ENCODE results near the gene MGRN1. TPM values are rescaled to one million over a fixed set of nuclear protein-coding genes. Genes with fewer than 3 reads are reported as not detected.

MGRN1 gene
- total RNA-seq, 3 donors from 2014 or later (not counting 1 experiment from before 2014, with no cell fraction given): 102 to 106 (median 105) TPM

GRCh38 chr16:4614571-4615383 is 9.8 kb upstream of the MGRN1 start, which contains the start of gene UBALD1:
Gene UBALD1 (minus strand): TSS chr16:4614888. CDS start chr16:4614797, 91 bp downstream.
- H3K36me3 Mint-ChIP-seq: no peaks in the 10 kb centered on the region
- H3K4me1 ChIP-seq (ENCODE audit: control insufficient read depth, insufficient read depth, low read length): peaks cover 43% of the 10 kb centered on the region
- WGBS (ENCODE audit: insufficient coverage): 9% methylated on average over 100 of the region's 100 CpGs
- H3K27ac ChIP-seq (ENCODE audit: low read length): peak within 1 kb of the TSS; percentile 90
- no peak for TF ChIP-seq CTCF (IDR thresholded peaks at IDR 0.05)
- peaks cover 14 to 34% of the 10 kb centered on the region in 2 donors for H3K4me1 Mint-ChIP-seq
- peak; percentile 53 to 62 (median 54) for ATAC-seq
- no peaks in the 10 kb centered on the region for H3K27me3 ChIP-seq (ENCODE audit: control insufficient read depth, insufficient read depth, low read length)
- peak within 1 kb of the TSS; percentile 45 for H3K4me3 ChIP-seq (ENCODE audit: low read length)
- peak within 1 kb of the TSS; percentile 96 to 99 for H3K27ac Mint-ChIP-seq
- H3K36me3 ChIP-seq (ENCODE audit: control insufficient read depth, insufficient read depth, low read length): no peaks in the 10 kb centered on the region
- no peaks in the 10 kb centered on the region for H3K9me3 ChIP-seq (ENCODE audit: control insufficient read depth, insufficient read depth, low read length)
- intact Hi-C loops (cut with micrococcal nuclease): loop anchor here (10.0 kb wide), 2 partner anchors 200 to 360 kb away; partner anchors contain the start of gene CORO7
- peak; percentile 71 to 89 for DNase-seq
- H3K9me3 Mint-ChIP-seq: no peaks in the 10 kb centered on the region
- peak within 1 kb of the TSS; percentile 93 for H3K4me3 Mint-ChIP-seq
- H3K27me3 Mint-ChIP-seq (ENCODE audit: low read depth in 2 of 2): no peaks in the 10 kb centered on the region

GRCh38 chr16:4615384-4616046 is 9.1 kb upstream of the MGRN1 start:
- intact Hi-C loops (cut with micrococcal nuclease): loop anchor here (1.0 to 10.0 kb wide), 3 partner anchors 9 to 361 kb away; partner anchors contain the start of genes CORO7 and MGRN1
- Mint-ChIP-seq H3K4me1 (peaks cover 14 to 34% of the 10 kb centered on the region in 2 donors), H3K27me3 (ENCODE audit: low read depth in 2 of 2) (no peaks in the 10 kb centered on the region), H3K36me3 (no peaks in the 10 kb centered on the region), H3K27ac (peak overlapping the region; percentile 96 to 99), H3K9me3 (no peaks in the 10 kb centered on the region), H3K4me3 (peak overlapping the region; percentile 93)
- TF ChIP-seq CTCF (IDR thresholded peaks at IDR 0.05): no peak
- H3K36me3 ChIP-seq (ENCODE audit: control insufficient read depth, insufficient read depth, low read length): no peaks in the 10 kb centered on the region
- H3K27ac ChIP-seq (ENCODE audit: low read length): peak overlapping the region; percentile 90
- DNase-seq (peak; percentile 27 to 41), ATAC-seq (no peak)
- peak overlapping the region; percentile 45 for H3K4me3 ChIP-seq (ENCODE audit: low read length)
- 86% methylated on average over 39 of the region's 39 CpGs for WGBS (ENCODE audit: insufficient coverage)
- peaks cover 43% of the 10 kb centered on the region for H3K4me1 ChIP-seq (ENCODE audit: control insufficient read depth, insufficient read depth, low read length)
- no peaks in the 10 kb centered on the region for H3K9me3 ChIP-seq (ENCODE audit: control insufficient read depth, insufficient read depth, low read length)
- no peaks in the 10 kb centered on the region for H3K27me3 ChIP-seq (ENCODE audit: control insufficient read depth, insufficient read depth, low read length)

- under 1% methylated on average over 57 of the region's 57 CpGs for WGBS (ENCODE audit: insufficient coverage)
- H3K4me1 ChIP-seq (ENCODE audit: control insufficient read depth, insufficient read depth, low read length): peaks cover 43% of the 10 kb centered on the region
- peaks cover 14 to 28% of the 10 kb centered on the region in 2 donors for H3K4me1 Mint-ChIP-seq
Observed at GRCh38 chr16:4616047-4616811, 8.4 kb upstream of the MGRN1 start.

More at GRCh38 chr16:4616047-4616811, 8.4 kb upstream of the MGRN1 start:
- H3K9me3 Mint-ChIP-seq: no peaks in the 10 kb centered on the region
- Histone ChIP-seq H3K27me3 (ENCODE audit: control insufficient read depth, insufficient read depth, low read length) (no peaks in the 10 kb centered on the region), H3K27ac (ENCODE audit: low read length) (peak overlapping the region; percentile 90), H3K36me3 (ENCODE audit: control insufficient read depth, insufficient read depth, low read length) (no peaks in the 10 kb centered on the region), H3K4me3 (ENCODE audit: low read length) (peak overlapping the region; percentile 49), H3K9me3 (ENCODE audit: control insufficient read depth, insufficient read depth, low read length) (no peaks in the 10 kb centered on the region)
- no peaks in the 10 kb centered on the region for H3K36me3 Mint-ChIP-seq
- no peaks in the 10 kb centered on the region for H3K27me3 Mint-ChIP-seq (ENCODE audit: low read depth in 2 of 2)
- DNase-seq (peak; percentile 96 to 100), ATAC-seq (peak; percentile 89 to 97 (median 90))
- peak; percentile 26 for TF ChIP-seq CTCF (IDR thresholded peaks at IDR 0.05)
- H3K27ac Mint-ChIP-seq: peak overlapping the region; percentile 96 to 99
- intact Hi-C loops (cut with micrococcal nuclease): loop anchor here (1.0 to 10.0 kb wide), 3 partner anchors 8 to 361 kb away; partner anchors contain the start of genes CORO7 and MGRN1
- H3K4me3 Mint-ChIP-seq: peak overlapping the region; percentile 93
